ENCODE measurements around the gene CALCB.
"Not testable (repeated sequence)": the region's sequence is repeated elsewhere in the genome, so short reads cannot be mapped to it uniquely, and the experiment has no call there.

Gene CALCB

GRCh38 chr11:15073361-15074205 is at the start of gene CALCB:
CALCB (plus strand) TSS chr11:15073593; CDS start chr11:15074719, 1,126 bp downstream.
- DNase-seq, result no peak

GRCh38 chr11:15027011-15027410 is 46.4 kb upstream of the CALCB start:
- DNase-seq, result no peak

- DNase-seq, result no peak
These were observed 45.4 kb upstream of the CALCB start for GRCh38 chr11:15027956-15028355.

- DNase-seq, result no peak
These were observed 45.0 kb upstream of the CALCB start for GRCh38 chr11:15028379-15028778.

- not testable (repeated sequence) for DNase-seq
These were observed 41.4 kb upstream of the CALCB start for GRCh38 chr11:15031945-15032344.

- DNase-seq, result no peak
These were observed 38.6 kb upstream of the CALCB start for GRCh38 chr11:15034687-15035267.

GRCh38 chr11:15035283-15035682 is 38.1 kb upstream of the CALCB start:
- DNase-seq, result no peak

GRCh38 chr11:15038963-15039362 is 34.4 kb upstream of the CALCB start:
- no peak for DNase-seq

GRCh38 chr11:15045209-15045608 is 28.2 kb upstream of the CALCB start:
- DNase-seq, result no peak

GRCh38 chr11:15045891-15046290 is 27.5 kb upstream of the CALCB start:
- DNase-seq, result no peak

- not testable (repeated sequence) for DNase-seq
These were observed 26.7 kb upstream of the CALCB start for GRCh38 chr11:15046673-15047072.

GRCh38 chr11:15048616-15049015 is 24.8 kb upstream of the CALCB start:
- DNase-seq, result peak; percentile 16

GRCh38 chr11:15053191-15053685 is 20.2 kb upstream of the CALCB start:
- DNase-seq, result no peak

GRCh38 chr11:15055620-15056356 is 17.6 kb upstream of the CALCB start:
- DNase-seq, result no peak

- DNase-seq, result no peak
These were observed 16.1 kb upstream of the CALCB start for GRCh38 chr11:15057329-15057728.

GRCh38 chr11:15059132-15059915 is 14.1 kb upstream of the CALCB start:
- no peak for DNase-seq

GRCh38 chr11:15062599-15062998 is 10.8 kb upstream of the CALCB start:
- DNase-seq, result no peak

- not testable (repeated sequence) for DNase-seq
These were observed 3.6 kb upstream of the CALCB start for GRCh38 chr11:15069751-15070150.

GRCh38 chr11:15071556-15072255 is 1.7 kb upstream of the CALCB start:
- DNase-seq, result no peak

GRCh38 chr11:15072551-15073143 is 746 bp upstream of the CALCB start:
- no peak for DNase-seq

All from inflammatory macrophage treated with lipopolysaccharide for 4 hours (primary cell).